Measurements from ENCODE around the gene SPTBN5.
A peak's percentile ranks its signal among the peaks of the same experiment; 100 is the strongest.

Gene SPTBN5

DNA sequence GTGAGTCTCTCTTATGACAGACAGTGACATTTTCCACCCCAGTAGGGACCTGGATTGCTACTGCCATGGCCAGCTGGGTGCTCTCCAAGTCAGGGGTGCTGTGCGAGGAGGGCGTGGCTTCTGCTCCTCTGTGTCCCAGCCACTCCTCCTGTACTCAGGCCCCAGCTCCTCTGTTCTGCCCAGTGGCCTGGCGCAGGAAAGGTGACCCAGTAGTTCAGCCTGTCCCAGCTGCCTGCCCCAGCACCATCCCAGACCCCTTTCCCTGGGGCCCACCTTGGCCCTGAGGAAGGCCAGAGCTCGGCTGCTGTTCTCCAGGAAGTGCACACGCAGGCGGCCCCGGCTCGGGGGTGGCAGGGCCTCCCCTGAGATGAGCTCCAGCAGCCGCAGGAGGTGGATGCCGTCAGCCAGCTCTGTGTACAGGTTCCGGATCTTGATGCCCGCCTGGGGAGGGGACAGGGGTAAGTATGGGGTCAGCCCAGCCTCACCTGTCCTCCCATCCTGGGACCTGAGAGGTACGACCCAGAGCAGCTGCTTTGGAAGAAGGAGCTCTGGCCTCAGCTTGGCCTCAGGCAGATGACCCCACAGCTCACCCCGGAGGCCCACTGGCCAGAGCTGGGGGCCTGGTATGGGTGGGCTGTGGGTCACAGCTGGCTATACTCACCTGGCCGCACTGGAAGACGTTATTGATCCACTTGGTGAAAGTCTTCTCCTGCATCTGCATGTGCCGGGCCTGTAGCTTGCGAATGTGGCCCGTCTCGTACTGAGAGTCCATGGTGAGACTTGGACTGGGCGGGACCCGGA, 1.0 kb downstream of the SPTBN5 start:
- no peak overlapping the region for H3K4me3 ChIP-seq (ENCODE audit: low read depth, low read length)
- peak; percentile 47 for DNase-seq (ENCODE audit: low read depth)
- TF ChIP-seq, protein P1, sequence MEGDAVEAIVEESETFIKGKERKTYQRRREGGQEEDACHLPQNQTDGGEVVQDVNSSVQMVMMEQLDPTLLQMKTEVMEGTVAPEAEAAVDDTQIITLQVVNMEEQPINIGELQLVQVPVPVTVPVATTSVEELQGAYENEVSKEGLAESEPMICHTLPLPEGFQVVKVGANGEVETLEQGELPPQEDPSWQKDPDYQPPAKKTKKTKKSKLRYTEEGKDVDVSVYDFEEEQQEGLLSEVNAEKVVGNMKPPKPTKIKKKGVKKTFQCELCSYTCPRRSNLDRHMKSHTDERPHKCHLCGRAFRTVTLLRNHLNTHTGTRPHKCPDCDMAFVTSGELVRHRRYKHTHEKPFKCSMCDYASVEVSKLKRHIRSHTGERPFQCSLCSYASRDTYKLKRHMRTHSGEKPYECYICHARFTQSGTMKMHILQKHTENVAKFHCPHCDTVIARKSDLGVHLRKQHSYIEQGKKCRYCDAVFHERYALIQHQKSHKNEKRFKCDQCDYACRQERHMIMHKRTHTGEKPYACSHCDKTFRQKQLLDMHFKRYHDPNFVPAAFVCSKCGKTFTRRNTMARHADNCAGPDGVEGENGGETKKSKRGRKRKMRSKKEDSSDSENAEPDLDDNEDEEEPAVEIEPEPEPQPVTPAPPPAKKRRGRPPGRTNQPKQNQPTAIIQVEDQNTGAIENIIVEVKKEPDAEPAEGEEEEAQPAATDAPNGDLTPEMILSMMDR (IDR thresholded peaks at IDR 0.05; ENCODE audit: control insufficient read depth, extremely low read depth, insufficient read depth), result no peak

DNA sequence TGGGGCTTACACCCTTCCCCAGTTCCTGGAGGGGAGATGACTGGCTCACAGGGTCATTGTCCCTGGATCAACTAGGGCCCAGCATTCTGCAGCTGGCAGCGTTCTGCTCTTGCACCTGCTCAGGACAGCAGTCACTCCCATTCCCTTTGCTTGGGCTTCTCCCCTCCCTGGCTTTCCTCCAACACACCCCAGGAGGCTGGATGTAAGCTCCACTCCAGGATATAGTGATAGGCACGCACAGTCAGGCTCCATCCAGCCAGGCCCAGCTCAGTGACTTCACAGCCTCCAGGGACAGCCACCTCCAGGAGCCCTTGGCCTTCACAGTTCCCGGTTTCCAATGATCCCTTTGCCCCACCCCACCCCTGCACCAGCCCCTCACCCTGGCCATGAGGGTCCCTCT, 1.9 kb downstream of the SPTBN5 start:
- no peak for DNase-seq (ENCODE audit: low read depth)
- TF ChIP-seq, protein P1 (IDR thresholded peaks at IDR 0.05; ENCODE audit: control insufficient read depth, extremely low read depth, insufficient read depth), result no peak
- no peak overlapping the region for H3K4me3 ChIP-seq (ENCODE audit: low read depth, low read length)

DNA sequence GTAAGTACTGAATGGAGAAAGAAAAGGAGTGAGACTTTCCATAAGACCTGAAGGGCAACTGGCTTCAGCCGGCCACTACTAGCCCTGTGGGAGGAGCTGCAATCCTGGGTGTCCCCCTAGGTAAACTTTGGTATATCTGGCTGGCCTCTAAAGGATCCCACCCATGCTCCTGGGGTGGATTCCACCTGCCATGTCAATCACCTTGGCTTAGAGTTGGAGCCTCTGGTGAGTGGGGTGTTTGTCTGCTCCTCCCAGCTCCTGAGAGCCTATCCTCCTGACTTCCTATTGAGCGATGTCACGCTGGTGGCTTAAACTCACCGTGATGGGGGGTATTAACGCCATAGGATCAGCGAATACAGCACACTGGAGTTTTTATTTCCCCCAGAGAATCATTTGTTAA, 2.6 kb downstream of the SPTBN5 start:
- no peak for DNase-seq (ENCODE audit: low read depth)
- no peak overlapping the region for H3K4me3 ChIP-seq (ENCODE audit: low read depth, low read length)

DNA sequence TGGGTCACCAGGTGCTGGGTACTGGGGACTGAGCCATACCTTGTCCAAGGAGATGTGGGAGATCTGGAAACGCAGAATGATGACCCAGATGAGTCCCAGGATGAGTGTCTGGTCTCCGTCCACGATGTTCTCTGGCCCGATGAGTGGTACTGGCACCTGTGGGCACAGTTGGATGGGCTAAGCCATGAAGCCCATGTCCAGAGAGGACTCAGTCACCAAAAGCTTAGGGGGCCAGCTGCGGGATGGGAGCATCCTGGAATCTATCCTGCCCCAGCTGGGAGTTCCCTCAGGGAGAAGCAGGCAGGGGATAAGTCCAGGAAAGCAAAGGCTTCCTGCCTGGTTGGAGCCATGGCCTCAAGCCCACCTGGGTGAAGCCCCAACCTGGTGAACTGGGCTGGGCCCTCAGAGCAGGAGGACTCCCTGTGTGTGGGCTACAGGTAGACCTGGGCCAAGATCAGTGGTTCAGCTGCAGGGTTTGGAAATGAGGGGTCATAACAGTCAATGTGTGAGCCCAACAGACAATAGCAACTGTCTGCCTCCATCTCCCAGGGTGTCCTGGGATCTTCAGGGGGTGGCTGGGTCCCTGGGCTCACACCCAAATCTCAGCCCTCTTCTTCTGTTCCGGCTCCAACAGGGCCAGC, 3.7 kb downstream of the SPTBN5 start:
- H3K4me3 ChIP-seq (ENCODE audit: low read depth, low read length), result no peak overlapping the region
- no peak for DNase-seq (ENCODE audit: low read depth)
- TF ChIP-seq, protein P1 (IDR thresholded peaks at IDR 0.05; ENCODE audit: control insufficient read depth, extremely low read depth, insufficient read depth), result no peak

More for the DNA sequence above, 2.6 kb downstream of the SPTBN5 start:
- TF ChIP-seq, protein P1 (IDR thresholded peaks at IDR 0.05; ENCODE audit: control insufficient read depth, extremely low read depth, insufficient read depth), result no peak

DNA sequence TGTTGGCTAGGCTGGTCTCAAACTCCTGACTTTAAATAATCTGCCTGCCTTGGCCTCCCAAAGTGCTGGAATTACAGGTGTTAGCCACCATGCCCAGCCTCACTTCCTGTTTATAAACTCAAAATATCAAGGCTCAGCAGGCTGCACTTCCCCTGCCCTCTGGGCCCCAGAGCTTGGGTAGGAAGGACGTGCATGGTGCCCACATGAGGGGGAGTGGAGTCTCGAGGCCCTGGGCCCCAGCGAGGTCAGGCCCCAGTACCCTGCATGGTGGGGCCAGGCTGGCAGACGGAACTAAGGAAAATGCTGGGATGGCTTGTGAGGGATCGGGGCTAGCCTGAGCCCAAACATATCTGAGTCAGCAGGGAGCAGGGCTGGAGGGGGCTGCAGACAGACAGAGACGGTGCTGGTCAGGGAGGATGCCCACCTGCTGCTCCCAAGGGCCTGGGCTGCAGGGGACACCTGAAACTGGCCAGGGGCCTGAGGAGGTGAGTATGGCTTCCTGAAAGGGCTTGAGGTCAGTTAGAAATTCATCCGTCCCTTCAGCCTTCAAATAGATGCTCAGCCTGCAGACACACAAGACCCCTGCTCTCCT, 5.1 kb downstream of the SPTBN5 start:
- H3K4me3 ChIP-seq (ENCODE audit: low read depth, low read length), result no peak overlapping the region
- TF ChIP-seq, protein P1 (IDR thresholded peaks at IDR 0.05; ENCODE audit: control insufficient read depth, extremely low read depth, insufficient read depth), result no peak
- no peak for DNase-seq (ENCODE audit: low read depth)

DNA sequence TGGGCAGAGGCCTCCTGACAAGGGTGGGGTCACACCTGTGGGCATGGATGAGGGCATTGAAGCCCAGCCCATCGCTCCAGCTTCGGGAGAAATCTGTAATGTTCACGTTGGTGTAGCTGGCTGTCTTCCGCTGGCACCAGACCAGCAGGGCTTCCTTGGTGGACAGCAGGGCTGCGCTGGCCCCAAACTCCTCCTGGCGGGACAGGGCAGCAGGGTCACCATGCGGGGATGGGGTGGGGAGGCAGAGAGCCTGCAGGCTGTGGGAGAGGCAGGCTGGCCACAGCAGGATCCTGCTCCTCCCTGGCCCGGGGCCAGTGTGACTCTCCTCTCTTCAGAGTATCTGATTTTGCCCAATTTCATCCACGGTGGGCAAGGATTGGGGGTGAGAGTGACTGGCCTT, 6.0 kb downstream of the SPTBN5 start:
- no peak for DNase-seq (ENCODE audit: low read depth)
- TF ChIP-seq, protein P1 (IDR thresholded peaks at IDR 0.05; ENCODE audit: control insufficient read depth, extremely low read depth, insufficient read depth), result no peak
- no peak overlapping the region for H3K4me3 ChIP-seq (ENCODE audit: low read depth, low read length)
